NAMALWA (cell line): ENCODE data around the gene SEC23A.
A peak's percentile ranks its signal among the peaks of the same experiment; 100 is the strongest.
"Not testable (repeated sequence)": the region's sequence is repeated elsewhere in the genome, so short reads cannot be mapped to it uniquely, and the experiment has no call there.

Source experiments
- DNase-seq: peaks from one replicate; pipeline ENCODE4 v3.0.0-alpha.2; 2015; ENCODE audit warnings: low spot score

SEC23A gene

DNA sequence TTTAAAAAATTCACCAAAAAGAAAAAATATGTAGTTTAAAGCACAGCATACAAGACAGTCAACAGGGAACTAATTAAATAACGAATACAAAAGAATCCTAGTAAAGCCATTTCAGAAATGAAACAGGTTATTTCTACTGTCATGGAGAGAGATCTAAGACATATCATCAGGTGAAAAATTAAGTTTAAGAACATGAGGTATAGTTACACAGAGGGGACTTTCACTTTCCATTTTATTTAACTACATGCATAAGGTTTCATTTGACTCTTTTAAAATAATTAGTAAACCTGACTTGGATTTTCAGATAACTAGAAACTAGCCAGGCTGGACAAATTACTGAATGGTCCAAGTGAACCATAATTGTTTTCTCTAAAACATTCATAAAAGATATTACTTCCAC lies 11.3 kb downstream of the SEC23A start:
- DNase-seq, result no peak

DNA sequence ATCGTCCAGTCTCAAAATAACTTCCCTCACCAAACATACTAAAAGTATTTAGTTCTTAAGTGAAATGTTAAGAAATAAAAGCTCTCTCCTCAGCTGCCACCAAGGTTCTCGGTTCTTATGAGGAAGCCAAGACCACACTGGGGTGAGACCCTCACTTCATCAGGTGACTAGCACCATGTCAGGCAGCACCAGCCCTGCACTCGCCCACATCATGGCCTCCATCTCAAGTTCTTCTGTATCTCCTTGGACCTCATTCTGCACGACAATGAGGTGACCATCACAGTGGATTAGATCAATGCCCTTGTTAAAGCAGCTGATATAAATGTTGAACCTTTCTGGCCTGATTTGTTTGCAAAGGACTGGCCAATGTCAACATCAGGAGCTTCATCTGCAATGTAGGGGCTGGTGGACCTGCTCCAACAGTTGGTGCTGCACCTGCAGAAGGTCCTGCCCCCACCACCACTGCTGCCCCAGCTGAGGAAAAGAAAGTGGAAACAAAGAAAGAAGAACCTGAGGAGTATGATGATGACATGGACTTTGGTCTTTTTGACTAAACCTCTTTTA lies 12.4 kb downstream of the SEC23A start:
- no peak for DNase-seq

DNA sequence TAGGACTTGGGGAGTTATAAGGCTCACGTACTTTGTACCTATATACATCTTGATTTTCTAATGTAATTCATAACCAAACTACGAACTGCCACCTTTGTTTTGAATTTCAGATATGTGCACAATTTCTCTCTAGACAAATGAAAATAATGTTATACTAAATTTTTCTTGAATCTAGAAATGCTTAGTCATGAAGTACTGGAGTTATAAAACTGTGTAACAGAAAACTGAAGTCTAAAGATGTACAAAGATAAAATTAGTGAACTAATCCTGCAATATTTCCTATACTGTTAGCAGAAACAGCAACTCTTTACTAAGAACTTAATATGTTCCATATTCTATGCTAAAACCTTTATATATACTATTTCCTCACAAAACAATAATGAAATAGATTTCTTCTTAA lies 15.5 kb downstream of the SEC23A start:
- no peak for DNase-seq

DNA sequence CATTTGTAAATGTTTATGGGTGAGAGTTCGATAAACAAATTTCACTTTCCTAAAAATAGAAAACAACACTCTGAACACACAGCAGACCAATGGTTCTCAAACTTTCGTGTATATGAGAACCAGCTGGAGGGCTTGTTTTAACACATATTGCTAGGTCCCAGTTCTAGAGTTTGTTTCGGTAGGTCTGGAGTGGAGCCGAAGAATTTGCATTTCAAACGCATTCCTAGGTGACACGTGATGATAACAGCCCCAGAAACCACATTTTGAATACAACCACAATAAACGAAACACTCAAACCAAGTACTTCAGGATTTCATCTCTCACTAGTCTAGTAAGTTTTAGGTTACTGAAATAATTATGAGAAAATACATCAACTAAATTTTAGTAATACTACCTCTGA lies 17.1 kb downstream of the SEC23A start:
- DNase-seq, result no peak

DNA sequence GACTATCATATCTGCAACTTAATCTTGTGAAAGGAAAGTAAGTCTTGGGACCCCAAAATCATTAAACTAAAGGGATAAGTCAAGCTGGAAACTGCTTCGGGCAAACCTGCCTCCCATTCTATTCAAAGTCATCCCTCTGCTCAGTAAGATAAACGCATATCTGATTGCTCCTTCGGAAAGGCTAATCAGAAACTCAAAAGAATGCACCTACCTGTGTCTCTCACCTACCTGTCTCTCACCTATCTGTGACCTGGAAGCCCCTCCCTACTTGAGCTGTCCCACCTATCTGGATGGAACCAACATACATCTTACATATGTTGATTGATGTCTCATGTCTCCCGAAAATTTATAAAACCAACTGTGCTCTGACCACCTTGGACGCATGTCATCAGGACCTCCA lies 19.9 kb downstream of the SEC23A start:
- DNase-seq, result no peak

DNA sequence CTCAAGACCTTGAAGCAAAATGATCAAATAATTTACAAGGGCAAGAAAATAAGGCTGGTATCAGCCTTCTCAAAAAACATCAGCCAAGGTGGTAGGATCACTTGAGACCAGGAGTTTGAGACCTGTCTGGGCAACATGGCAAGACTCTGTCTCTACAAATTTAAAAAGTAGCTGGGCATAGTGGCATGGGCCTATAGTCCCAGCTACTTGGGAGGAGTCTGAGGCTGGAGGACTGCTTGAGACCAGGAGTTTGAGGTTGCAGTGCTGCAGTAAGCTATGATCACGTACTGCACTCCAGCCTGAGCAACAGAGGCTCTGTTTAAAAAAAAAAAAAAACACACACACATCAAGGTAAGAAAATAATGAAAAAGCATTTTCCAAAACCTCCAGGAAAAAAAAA lies 22.1 kb downstream of the SEC23A start:
- DNase-seq, result no peak

DNA sequence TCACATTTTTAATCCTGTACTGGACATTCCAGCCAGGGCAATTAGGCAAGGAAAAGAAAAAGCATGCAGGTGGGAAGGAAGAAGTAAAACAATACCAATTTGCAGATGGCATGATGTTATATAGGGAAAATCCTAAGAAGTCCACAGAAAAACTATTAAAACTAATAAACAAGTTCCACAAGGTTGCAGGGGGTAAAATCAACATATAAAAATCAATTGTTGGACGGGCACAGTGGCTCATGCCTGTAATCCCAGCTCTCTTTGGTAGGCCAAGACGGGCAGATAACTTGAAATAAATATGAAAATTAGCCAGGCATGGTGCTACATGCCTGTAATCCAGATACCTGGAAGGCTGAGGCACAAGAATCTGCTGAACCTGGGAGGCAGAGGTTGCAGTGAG lies 31.9 kb downstream of the SEC23A start:
- no peak for DNase-seq

DNA sequence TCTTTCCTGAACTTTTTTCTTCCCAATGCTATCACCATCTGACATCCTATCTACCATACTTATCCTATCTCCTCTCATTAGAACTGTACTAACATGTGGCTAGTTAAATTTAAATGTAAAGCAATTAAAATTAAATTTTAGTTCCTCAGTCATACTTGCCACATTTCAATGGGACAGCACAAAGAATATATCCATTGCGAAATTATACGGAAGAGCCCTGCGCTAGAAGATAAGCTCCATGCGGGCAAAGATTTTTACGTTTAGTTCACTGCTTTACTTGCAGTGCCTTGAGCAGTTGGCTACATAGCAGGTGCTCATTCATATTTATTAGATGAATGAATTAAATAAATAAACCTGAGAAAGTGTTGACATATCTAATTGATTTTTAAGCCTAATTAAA lies 33.1 kb downstream of the SEC23A start:
- no peak for DNase-seq

DNA sequence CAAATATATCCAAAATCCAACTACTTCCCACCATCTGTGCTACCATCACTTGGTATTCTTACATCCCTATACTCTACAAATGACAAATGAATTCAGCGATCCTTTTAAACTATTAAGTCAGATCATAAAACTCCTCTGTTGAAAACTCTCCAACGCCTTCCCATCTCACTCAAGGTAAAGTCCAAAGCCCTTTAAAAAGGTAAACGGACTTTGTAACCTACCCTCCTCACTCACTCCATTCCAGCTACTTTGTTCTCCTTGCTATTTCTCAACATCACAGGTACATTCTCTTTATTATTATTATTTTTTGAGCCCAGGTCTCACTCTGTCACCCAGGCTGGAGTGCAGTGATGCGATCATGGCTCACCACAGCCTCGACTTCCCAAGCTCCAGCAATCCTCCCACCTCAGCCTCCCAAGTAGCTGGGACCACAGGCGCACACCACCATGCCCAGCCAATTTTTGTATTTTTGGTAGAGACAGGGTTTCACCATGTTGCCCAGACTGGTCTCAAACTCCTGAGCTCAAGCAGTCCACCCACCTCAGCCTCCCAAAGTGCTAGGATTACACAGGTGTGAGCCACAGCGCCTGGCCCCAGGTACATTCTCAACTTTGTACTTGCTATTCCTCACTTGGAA lies 33.7 kb downstream of the SEC23A start:
- DNase-seq, result not testable (repeated sequence)

DNA sequence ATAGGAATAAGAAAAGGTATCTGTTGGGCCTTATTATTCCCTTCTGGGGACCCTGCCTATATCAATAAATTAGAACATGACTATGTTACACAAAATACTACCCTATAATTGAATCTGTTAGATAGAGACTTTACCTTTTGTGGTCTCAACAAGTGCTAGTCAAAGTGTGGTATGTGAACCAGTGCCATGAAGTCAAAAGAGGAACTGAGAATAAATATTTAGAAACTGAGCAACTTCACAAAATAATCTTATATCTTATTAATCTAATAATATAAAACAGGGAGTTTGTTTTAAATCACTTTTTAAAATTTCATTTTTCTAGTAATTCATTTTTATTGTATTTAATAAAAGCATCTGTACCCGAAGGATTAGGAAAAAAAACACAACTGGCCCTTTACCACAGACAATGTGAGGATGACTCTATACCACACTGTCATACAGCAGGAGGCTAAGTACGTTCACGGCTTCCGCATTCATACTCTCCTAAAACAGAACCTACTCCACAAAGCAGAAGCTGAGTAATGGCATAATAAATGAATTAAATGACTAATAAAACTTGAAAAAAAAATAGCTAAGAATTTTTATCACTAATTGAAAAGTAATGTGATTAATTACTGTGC lies 42.1 kb downstream of the SEC23A start:
- DNase-seq, result peak; percentile 62

DNA sequence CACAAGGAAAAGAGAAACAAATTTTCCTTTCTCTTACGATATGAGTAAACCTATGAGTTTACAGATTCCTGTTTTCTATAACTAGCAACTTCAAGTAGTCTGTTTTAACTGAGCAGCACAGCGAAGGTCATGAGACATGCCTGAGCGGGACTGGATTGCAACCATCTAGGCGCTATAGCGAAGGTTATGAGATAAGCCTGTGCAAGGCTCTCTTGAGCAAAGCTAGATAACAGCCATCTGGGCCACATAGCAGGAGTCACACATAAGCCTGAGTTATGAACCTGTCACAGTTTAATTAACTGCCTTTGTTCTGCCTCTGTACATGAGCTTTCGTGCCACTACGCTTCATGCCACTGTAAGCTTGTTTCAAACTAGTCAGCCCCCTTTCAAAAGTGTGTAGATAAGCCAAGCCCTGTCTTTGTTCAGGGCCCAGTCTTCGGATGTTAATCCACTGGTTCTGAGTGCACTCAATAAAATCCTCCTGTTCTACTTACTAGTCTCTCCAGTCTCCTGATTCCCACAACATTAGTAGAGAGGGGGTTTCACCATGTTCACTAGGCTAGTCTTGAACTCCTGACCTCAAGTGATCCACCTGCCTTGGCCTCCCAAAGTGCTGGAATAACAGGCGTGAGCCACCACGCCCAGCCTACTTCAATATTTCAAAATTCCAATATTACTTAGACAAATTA lies 47.1 kb downstream of the SEC23A start:
- DNase-seq, result no peak

DNA sequence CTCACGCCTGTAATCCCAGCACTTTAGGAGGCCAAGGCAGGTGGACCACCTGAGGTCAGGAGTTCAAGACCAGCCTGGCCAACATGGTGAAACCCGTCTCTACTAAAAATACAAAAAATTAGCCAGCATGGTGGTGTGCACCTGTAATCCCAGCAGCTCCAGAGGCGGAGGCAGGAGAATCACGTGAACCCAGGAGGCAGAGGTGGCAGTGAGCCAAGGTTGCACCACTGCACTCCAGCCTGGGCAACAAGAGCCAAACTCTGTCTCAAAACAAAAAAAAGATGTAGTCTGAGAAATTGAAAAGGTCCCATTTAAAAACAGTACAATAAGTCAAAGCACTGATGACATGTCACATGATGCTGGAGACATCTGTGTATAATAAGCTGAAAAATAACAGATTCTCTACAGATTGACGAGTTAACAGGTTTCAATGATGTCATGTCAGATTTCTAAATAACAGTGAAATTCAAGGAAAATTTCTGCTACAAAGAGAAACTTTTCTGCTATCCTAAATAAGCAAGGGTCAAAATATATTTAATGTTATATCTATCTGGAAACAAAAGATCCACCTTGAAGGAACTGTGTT lies 50.1 kb downstream of the SEC23A start:
- not testable (repeated sequence) for DNase-seq

DNA sequence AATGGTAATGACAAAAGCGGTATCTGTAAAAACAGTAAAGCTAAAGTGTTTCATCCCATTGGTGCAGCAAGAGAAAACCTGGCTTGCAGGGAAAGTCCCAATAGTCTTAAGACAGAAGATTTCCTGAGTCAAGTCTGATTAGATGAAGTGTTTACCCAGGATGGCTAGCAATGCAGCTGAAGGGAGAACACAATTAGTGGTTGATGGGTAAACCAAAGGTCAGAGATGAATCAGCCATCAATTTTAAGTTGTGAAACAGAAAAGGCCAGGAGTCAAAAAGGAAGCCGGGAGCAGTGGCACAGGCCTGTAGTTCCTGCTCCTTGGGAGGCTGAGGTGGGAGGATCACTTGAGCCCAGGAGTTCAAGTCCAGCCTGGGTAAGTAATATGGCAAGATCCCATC lies 52.6 kb downstream of the SEC23A start:
- no peak for DNase-seq

DNA sequence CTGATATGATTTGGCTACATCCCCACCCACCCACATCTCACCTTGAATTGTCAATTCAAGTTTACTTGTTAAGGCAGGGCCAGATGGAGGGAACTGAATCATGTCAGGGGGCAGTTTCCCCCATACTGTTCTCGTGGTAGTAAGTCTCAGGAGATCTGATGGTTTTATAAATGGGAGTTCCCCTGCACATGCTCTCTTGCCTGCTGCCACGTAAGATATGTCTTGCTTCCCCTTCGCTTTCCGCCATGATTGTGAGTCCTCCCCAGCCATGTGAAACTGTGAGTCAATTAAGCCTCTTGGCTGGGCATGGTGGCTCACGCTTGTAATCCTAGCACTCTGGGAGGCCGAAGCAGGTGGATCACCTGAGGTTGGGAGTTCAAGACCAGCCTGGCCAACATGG lies 57.1 kb downstream of the SEC23A start:
- not testable (repeated sequence) for DNase-seq

DNA sequence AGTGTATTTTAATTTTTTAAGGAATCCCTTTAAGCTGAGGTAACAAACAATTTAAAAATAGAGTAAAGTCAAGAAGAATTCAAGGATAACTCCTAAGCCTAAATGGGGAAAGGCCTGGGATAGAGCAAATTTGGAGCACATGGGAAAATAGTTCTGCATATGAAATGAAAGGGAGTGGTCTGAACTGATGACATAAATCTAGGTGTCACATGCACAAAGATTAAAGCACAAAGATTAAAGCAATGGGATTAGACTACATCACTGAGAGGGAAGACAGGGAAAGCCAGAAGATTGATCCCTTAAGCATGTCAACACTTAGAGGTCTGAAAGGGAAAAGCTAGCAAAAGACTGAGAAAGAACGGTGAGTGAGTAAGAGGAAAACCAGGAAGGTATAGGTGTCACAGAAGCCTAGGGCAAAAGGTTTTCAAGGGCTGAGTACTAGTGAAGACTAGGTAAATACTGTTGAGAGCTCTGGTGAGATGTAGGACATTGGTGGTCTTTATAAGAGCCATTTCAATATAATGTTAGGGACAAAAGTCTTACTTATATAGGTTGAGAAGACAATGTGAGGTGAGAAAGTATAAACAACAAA lies 59.6 kb downstream of the SEC23A start:
- no peak for DNase-seq

DNA sequence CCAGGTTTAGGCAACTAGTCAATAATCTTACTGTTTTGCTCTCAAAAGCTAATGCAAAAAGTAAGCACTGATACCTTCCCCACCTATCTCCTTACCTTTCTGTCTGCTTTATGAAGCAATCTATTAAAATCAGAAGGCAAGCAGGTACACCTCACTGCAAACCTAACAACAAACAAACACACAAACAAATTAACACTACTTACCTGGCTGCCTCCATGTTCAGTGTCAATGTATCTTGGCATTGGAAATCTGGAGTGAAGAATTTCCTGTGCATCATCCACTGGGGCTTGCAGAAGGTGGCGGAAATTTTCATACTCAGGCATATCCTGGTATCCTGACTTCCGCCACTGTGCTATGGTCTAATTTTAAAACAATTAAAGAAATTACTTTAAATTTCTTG lies 62.5 kb downstream of the SEC23A start:
- DNase-seq, result no peak

DNA sequence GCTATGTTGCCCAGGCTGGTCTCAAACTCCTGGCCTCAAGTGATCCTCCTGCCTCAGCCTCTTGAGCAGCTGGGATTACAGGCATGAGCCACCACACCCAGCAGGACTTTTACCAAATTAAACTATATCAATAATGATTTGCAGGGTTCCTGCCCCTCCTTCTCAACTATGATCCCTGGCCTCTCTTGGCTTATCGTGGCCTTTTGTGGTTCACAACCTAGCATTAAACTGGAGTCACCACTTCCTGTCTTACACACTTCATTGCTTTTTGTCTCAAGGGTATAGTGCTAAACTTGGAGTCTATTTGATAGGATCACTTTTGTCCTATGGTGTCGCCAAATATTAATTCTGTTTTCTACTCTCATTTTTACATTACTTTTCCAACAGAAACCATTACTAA lies 64.5 kb downstream of the SEC23A start:
- peak; percentile 6 for DNase-seq

DNA sequence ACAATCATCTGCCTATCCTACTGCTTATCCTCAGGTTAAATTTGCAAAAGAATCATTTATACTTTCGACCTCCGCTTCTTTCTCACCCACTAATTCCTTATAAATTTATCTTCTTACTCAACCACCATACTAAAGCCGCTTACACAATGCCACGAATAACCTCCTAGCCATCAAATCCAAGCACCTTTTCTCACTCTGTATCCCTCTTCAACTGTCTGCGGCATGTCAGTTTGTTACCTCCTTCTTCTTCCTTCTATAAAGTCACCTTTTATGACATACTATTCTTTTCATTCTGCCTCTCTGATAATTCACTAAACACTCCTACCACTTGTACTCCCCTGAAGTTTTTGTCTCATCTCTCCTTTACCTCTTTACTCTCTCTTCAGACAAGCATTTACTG lies 66.3 kb downstream of the SEC23A start:
- no peak for DNase-seq

DNA sequence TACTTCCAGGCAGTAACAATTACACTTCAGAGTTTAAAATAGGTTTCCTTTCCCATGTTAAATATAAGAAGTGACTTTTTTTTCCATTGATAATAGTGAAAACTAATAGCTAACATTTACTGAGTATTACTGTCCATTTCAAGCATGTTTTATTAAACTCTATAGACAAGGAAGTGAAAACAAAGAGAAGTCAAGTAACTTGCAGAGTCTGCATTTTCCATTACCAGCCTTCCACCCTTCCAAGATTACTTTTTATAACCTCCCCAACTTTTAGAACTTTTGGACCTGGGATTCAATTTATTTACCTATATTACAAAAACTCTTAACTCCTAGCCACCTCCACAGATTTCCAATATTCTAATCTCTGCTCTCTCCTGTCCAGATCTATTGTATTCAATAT lies 67.7 kb downstream of the SEC23A start:
- no peak for DNase-seq

DNA sequence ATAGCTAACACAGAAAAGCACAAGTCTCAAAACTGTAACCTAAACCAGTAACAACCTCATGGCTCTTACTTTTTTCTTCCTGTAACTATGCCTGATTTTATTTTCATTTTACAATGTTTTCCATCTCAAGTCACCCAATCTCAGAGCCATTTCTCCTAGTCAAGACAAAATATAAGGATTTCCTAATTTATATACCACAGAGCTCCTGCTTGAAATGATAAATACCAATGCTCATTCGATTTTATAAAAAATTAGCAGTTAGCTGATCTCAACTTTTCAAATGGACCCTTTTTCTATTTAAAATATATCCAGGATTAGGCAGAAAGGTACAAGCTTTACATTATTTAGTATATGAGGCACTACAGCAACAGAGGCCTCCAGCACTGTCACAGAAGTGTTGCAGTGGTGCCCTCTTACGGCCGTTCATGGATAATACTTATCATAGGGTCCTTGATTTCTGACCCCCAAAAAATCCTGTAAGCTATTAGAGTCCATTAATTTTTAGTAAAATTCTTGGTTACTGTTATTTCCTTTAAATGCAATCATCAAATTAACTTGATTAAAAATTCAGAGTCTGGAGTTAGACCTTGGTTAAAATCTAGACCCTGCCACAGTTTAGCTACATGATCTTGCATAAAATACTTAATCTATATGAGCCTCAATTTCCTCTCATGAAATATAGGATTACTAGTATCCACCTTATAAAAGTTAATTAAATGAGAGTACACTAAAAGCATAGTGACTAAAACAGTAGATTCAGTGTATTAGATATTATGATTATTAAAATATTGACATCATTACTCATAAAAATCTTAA lies 68.3 kb downstream of the SEC23A start:
- peak; percentile 49 for DNase-seq

DNA sequence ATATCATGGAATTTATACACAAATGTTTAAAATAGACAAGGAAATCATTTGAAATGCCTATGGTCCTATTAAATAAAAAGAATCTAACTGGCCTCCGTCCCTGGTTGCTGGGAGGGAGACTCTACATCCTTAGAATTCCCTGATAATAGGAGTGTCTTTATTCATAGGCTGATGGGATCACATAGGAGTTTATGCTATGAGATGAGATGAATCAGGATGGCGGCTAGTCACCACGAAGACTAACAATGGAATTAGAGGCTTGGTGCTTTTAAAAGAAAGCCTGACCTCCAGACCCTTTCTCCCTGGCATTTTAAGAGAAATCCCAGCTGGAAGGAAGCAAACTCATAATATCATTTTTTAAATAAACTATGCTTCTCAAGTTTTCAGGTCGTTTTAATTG lies 69.7 kb downstream of the SEC23A start:
- no peak for DNase-seq

DNA sequence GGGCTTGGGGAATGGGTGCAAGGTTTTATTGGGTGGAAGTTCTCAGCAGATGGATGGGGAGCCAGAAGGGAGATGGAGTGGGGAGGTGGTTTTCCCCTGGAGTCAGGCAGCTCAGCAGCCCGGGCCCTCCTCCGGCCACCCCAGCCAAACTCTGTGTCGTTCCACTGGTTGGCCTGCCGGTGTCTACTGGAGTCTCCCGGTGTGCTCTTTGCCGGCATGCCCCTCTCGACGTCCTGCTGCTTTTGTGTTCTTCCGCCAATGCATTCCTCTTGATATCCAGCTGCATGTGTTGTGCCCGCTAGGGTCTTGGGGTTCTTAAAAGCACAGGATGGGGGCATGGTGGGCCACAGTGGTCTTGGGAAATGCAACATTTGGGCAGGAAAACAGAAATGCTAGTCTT lies 72.8 kb downstream of the SEC23A start:
- no peak for DNase-seq
